ENCODE data around the gene MMP11. TPM values are rescaled to one million over a fixed set of nuclear protein-coding genes. Genes with fewer than 3 reads are reported as not detected.
A peak's percentile ranks its signal among the peaks of the same experiment; 100 is the strongest.
"Not testable (repeated sequence)": the region's sequence is repeated elsewhere in the genome, so short reads cannot be mapped to it uniquely, and the experiment has no call there.

Gene MMP11, protein sequence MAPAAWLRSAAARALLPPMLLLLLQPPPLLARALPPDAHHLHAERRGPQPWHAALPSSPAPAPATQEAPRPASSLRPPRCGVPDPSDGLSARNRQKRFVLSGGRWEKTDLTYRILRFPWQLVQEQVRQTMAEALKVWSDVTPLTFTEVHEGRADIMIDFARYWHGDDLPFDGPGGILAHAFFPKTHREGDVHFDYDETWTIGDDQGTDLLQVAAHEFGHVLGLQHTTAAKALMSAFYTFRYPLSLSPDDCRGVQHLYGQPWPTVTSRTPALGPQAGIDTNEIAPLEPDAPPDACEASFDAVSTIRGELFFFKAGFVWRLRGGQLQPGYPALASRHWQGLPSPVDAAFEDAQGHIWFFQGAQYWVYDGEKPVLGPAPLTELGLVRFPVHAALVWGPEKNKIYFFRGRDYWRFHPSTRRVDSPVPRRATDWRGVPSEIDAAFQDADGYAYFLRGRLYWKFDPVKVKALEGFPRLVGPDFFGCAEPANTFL
- total RNA-seq, result 1 to 10 TPM; 4.5 to 7.3 (median 5.6) TPM

DNA sequence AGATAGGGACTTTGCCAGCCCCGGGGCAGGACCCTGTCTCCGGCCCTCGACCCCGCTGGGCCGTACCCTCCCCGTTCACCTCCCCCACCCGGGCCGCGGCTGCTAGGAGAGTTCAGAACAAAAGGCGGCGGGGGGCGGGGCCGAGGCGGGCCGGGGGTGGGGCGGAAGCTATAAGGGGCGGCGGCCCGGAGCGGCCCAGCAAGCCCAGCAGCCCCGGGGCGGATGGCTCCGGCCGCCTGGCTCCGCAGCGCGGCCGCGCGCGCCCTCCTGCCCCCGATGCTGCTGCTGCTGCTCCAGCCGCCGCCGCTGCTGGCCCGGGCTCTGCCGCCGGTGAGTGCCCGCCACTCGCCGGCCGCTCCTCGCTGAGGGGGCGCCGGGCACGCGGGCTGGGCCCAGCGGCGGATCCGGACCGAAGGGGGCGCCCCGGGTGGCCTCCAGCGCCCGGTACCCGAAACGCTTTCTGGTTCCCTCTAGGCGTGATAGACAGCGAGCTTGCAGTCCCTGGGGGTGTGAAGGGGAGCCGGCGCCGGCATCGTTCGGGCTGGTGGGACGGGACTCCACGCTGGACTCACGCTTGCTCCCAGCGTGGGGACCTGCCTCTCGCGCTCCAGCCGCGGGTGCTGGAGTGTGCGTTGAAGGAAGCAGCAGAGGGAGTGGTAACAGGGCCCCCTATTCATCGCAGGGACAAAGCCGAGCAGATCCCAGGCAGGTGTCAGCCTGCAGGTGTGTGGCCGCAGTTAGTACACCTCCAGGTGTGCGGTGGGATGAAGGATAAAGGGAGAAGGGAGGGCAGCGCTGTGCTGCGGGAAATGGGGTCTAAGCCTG lies at the start of gene MMP11:
Gene MMP11 (plus strand): TSS at position 201 of the 825 bp plus-strand sequence. CDS start 22 bp downstream, at position 223.
- Histone ChIP-seq H3K9me3 (no peaks in the 10 kb centered on the region), H3K4me1 (peaks cover 0 to 70% (median 22%) of the 10 kb centered on the region in 4 donors), H3K27me3 (no peaks in the 10 kb centered on the region), H3K27ac (peak within 1 kb of the TSS in 3 of 4 donors; percentile 47 to 75 (median 71)), H3K36me3 (no peaks in the 10 kb centered on the region), H3K4me3 (peak within 1 kb of the TSS; percentile 35 to 61 (median 44))
- TF ChIP-seq, protein P1, sequence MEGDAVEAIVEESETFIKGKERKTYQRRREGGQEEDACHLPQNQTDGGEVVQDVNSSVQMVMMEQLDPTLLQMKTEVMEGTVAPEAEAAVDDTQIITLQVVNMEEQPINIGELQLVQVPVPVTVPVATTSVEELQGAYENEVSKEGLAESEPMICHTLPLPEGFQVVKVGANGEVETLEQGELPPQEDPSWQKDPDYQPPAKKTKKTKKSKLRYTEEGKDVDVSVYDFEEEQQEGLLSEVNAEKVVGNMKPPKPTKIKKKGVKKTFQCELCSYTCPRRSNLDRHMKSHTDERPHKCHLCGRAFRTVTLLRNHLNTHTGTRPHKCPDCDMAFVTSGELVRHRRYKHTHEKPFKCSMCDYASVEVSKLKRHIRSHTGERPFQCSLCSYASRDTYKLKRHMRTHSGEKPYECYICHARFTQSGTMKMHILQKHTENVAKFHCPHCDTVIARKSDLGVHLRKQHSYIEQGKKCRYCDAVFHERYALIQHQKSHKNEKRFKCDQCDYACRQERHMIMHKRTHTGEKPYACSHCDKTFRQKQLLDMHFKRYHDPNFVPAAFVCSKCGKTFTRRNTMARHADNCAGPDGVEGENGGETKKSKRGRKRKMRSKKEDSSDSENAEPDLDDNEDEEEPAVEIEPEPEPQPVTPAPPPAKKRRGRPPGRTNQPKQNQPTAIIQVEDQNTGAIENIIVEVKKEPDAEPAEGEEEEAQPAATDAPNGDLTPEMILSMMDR (IDR thresholded peaks at IDR 0.05), result peak in 2 of 5 experiments; percentile 9 to 16
- TF ChIP-seq POLR2A (IDR thresholded peaks at IDR 0.05), result no peak
- WGBS, 2 donors, result 6 to 13% methylated on average over 28 to 65 of the region's 79 CpGs
- peak in 1 of 2 donors; percentile 49 for DNase-seq (ENCODE audit: low spot score in 2 of 2)

DNA sequence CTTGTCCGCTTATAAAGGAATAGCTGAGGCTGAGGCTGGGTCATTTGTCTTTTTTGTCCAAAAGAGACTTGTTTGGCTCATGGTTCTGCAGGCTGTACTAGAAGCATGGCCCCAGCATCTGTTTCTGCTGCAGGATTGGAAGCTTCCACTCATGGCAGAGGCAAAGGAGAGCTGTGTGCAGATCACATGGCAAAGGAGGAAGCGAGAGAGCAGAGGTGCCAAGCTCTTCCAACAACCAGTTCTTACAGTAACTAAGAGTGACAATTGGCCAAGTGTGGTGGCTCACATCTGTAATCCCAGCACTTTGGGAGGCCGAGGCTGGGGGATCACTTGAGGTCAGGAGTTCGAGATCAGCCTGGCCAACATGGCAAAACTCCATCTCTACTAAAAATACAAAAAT lies 44.5 kb upstream of the MMP11 start:
- DNase-seq (ENCODE audit: low spot score in 2 of 2); H3K4me1 ChIP-seq: not testable (repeated sequence)
- 78 to 81% methylated on average over 4 of the region's 4 CpGs for WGBS, 2 donors

DNA sequence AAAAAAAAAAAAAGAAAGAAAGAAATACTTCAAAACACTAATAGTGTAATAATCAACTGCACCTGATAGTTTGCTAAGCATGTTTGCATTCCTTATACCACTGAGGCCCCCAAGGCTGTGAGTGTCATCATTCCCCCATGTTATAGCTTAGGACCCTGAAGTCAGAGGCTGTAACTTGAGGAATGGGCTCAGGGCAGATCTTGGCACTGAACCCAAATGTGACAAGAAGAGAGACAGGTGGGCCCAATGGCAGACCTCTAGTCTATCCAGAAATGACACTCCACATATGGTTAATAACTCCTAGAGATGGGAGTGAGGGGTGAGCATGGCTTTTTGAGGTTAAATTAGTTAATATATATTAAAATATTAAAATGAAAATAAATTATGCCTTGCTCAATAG lies 35.0 kb upstream of the MMP11 start:
- TF ChIP-seq, protein P1 (IDR thresholded peaks at IDR 0.05), result no peak
- TF ChIP-seq POLR2A (IDR thresholded peaks at IDR 0.05), result no peak
- no peak for TF ChIP-seq EP300 (IDR thresholded peaks at IDR 0.05)
- DNase-seq (ENCODE audit: low spot score in 2 of 2), result no peak
- no peak overlapping the region for H3K27ac ChIP-seq
- H3K9me3 ChIP-seq, result no peaks in the 10 kb centered on the region
- H3K27me3 ChIP-seq, result no peaks in the 10 kb centered on the region
- H3K4me1 ChIP-seq, result peaks cover 0 to 14% (median 0%) of the 10 kb centered on the region in 4 donors
- no peak overlapping the region for H3K4me3 ChIP-seq
- H3K36me3 ChIP-seq, result peaks cover 0 to 20% (median 0%) of the 10 kb centered on the region in 3 donors

More for the DNA sequence above, 44.5 kb upstream of the MMP11 start:
- not testable (repeated sequence) for H3K4me3 ChIP-seq, H3K9me3 ChIP-seq, H3K27ac ChIP-seq, H3K27me3 ChIP-seq, H3K36me3 ChIP-seq

DNA sequence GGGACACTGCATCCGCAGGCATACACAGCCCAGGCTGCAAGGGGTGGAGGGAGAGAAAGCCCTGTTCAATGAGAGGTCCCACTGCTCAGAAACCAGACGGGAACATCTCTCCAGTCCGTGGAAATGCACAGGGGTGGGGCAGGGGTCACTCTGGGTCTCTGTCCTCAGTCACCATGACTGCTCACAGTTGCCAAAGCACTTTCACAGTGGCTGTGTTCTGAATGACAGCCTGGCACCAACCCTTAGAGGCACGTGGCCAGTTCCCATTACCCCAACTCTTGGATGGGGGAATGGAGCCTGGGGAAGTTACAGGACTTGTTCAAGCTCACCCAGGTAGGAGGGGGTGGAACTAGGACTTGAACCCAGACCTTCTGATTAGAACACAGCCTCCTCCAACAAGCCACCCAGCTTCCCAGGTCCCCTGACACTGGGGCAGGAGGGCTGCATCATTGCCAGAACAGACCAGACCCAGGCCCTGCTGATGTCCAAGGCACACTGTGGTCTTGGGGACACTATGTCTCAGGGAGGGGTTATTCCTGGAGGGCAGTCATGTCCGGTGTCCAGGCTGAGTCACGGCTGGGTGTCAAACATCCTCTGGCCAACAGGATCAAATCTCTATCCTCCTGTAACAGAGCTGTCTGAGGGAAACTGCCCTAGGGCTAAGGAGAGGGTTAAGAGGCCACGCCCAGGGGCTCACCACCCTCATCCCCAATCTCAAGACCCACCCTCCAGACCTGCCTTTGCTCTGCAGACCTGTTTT lies 30.0 kb upstream of the MMP11 start:
- Histone ChIP-seq H3K27ac (peak overlapping the region in 2 of 4 donors; percentile 4 to 47), H3K27me3 (no peaks in the 10 kb centered on the region), H3K4me1 (peaks cover 0 to 19% (median 0%) of the 10 kb centered on the region in 4 donors), H3K4me3 (no peak overlapping the region), H3K9me3 (peaks cover 0 to 6% (median 0%) of the 10 kb centered on the region in 4 donors), H3K36me3 (peaks cover 0 to 52% (median 0%) of the 10 kb centered on the region in 3 donors)
- DNase-seq (ENCODE audit: low spot score in 2 of 2), result no peak
- 71 to 73% methylated on average over 7 of the region's 7 CpGs for WGBS, 2 donors
- TF ChIP-seq, protein P1 (IDR thresholded peaks at IDR 0.05), result no peak
- no peak for TF ChIP-seq POLR2A (IDR thresholded peaks at IDR 0.05)
- TF ChIP-seq EP300 (IDR thresholded peaks at IDR 0.05), result no peak

DNA sequence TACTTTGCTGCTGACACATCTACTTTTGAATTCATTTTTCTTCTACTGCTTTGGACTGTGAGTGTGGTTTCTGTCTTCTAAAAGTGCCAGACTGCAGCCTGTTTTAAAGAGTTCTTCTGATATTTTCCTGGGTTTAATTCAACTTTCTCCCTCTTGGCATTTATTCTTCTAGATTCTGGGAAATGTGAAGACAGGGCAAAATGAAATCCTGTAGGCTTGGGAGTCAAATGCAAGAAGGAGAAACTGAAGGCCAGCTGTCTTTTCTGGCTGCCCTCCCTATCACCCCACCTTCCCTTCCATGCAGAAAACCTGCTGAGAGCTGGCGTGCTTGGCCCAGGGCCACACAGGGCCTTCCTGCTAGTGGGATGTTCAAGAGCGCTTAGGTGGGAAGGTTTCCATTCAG lies 29.3 kb upstream of the MMP11 start:
- Histone ChIP-seq H3K4me1 (peaks cover 0 to 19% (median 0%) of the 10 kb centered on the region in 4 donors), H3K4me3 (no peak overlapping the region), H3K36me3 (peaks cover 0 to 52% (median 0%) of the 10 kb centered on the region in 3 donors), H3K27ac (peak overlapping the region in 1 of 4 donors; percentile 4), H3K27me3 (no peaks in the 10 kb centered on the region), H3K9me3 (peaks cover 0 to 6% (median 0%) of the 10 kb centered on the region in 4 donors)
- 62 to 84% methylated on average over 2 of the region's 2 CpGs for WGBS, 2 donors
- TF ChIP-seq POLR2A (IDR thresholded peaks at IDR 0.05) (no peak), EP300 (IDR thresholded peaks at IDR 0.05) (no peak)
- TF ChIP-seq, protein P1 (IDR thresholded peaks at IDR 0.05), result no peak
- DNase-seq (ENCODE audit: low spot score in 2 of 2), result no peak
